ENCODE measurements around the gene MNS1.

GRCh38 chr15:56445746-56446145, 19.2 kb downstream of the MNS1 start:
- TF ChIP-seq, protein P1, sequence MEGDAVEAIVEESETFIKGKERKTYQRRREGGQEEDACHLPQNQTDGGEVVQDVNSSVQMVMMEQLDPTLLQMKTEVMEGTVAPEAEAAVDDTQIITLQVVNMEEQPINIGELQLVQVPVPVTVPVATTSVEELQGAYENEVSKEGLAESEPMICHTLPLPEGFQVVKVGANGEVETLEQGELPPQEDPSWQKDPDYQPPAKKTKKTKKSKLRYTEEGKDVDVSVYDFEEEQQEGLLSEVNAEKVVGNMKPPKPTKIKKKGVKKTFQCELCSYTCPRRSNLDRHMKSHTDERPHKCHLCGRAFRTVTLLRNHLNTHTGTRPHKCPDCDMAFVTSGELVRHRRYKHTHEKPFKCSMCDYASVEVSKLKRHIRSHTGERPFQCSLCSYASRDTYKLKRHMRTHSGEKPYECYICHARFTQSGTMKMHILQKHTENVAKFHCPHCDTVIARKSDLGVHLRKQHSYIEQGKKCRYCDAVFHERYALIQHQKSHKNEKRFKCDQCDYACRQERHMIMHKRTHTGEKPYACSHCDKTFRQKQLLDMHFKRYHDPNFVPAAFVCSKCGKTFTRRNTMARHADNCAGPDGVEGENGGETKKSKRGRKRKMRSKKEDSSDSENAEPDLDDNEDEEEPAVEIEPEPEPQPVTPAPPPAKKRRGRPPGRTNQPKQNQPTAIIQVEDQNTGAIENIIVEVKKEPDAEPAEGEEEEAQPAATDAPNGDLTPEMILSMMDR (IDR thresholded peaks at IDR 0.05) = no peak
- no peak for TF ChIP-seq ZFX (IDR thresholded peaks at IDR 0.05; ENCODE audit: borderline replicate concordance)

All from 22Rv1 (cell line).